GM12892 (cell line): ENCODE measurements around the gene DCDC1.

Source experiments
- POLR2A ChIP-seq: IDR thresholded peaks from 2 replicates; pipeline ENCODE4 v1.6.1; 2011; ENCODE audit warnings: low read depth, low read length, control low read depth
- POLR2AphosphoS5 ChIP-seq: IDR thresholded peaks from 2 replicates; pipeline ENCODE4 v1.6.1; 2011; ENCODE audit warnings: low read depth, low read length, control low read depth
- TAF1 ChIP-seq: IDR thresholded peaks from 2 replicates; pipeline ENCODE4 v1.6.1; 2011; ENCODE audit warnings: low read depth, mild to moderate bottlenecking, control low read depth, low read length, borderline replicate concordance

- no peak for TF ChIP-seq TAF1
- no peak for TF ChIP-seq POLR2AphosphoS5
- TF ChIP-seq POLR2A: no peak
These were observed 74.2 kb downstream of the DCDC1 start for GRCh38 chr11:31295308-31295707.
